ENCODE measurements around the gene SLF2.
"Not testable (repeated sequence)": the region's sequence is repeated elsewhere in the genome, so short reads cannot be mapped to it uniquely, and the experiment has no call there.

Gene SLF2

DNA sequence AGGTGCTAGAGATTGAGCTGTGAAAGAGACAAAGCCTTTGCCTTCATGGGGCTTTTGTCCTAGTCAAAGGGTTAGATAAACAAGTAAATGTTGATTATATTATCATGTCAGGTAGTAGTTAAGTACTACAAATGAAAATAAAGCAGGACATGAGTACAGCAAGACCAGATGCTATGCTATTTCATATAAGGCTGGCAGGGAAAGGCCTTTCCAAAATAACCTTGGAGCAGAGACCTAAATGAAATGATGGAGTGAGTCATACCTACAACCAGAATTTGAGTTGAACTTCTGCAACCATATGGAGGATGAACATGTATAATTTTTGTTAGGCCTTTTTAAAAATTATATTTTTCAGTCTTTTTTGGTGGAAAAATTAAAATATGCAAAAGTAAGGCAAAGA, 33.0 kb downstream of the SLF2 start:
- no peak for DNase-seq (ENCODE audit: low read depth in 1 of 2, low spot score in 1 of 2)

DNA sequence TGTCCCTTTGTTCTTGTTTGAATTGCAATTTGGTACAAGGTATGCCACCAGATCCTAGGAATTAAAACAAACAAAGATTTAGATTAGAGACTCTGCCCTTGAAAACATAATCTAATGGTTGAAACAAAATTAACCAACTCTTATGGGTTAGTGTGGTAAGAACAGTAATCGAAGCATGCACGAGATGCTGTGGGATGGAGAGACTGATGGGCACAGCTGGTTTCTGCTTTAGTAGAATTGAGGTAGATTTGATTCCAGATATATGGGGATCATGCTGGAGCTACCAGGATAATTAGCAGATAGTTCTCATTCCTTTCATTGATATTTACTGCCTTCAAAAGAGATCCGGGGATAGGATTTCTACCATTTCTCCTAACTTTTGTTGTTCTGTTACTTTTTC, 36.2 kb downstream of the SLF2 start:
- DNase-seq (ENCODE audit: low read depth in 1 of 2, low spot score in 1 of 2): no peak

DNA sequence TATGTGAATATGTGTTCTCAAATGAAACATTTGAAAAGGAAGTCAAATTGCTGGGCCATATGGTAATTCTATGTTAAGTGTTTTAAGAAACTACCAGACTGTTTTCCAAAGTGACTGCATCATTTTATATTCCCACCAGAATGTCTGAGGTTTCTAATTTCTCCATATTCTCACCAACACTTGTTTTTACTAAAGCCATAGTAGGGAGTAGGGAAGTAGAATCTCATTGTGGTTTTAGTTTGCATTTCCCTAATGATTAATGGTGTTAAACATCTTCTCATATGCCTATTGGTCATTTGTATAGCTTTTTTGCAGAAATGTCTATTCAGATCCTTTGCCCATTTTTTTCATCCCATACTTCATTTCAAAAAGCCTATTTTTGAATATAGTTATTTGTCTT, 47.5 kb downstream of the SLF2 start:
- DNase-seq (ENCODE audit: low read depth in 1 of 2, low spot score in 1 of 2): no peak

DNA sequence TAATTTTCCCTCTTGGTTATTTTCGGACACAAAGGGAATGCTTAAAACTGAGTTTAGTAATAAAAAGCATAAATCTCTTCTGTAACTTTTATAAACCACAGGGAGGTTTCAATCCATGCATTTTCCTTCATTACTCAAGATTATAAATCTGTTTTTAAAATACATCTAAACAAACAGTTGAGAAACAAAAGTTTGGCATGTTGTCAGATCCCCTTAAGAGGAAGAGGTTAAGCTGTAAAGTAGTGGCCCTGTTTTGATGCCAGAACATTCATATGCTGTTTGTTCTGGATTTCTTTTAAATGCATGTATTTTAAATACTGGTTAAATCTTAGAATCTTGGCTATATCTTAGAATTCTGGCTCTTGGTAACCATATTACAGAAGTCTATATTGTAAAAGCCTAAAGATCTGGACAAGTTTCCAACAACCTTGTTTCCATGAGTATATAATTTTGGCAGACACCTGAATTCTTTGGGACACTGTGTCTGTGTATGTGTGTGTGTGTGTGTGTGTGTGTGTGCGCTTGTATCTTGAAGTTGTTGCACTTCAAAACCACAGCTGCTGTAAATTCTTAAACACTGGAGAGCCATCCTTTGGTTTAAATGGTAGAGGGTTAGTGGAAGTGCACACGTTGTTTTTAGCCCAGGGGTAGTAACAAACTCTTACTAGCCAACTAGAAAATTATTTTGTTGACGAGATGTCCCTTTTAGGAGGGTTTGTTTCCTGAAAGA, 49.8 kb downstream of the SLF2 start:
- no peak for DNase-seq (ENCODE audit: low read depth in 1 of 2, low spot score in 1 of 2)

DNA sequence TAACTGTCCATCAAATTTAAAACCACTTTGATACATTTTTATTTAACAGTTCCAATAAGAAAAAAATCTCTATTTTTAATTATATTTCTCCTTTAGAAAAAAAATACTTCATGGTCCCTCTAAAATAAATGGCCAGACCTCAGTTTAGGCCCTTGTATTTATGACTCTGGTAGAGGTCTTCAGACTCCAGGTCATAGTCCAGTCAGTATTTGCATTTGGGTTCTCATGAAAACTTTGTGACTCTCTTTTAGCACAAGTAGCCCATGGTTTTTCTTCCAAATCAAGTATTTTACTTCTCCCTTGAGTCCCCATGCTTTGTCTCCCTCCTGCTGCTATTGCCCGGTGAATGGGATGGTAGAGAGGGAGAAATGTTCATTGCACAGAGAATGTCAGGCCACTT, 51.1 kb downstream of the SLF2 start:
- DNase-seq (ENCODE audit: low read depth in 1 of 2, low spot score in 1 of 2): no peak

DNA sequence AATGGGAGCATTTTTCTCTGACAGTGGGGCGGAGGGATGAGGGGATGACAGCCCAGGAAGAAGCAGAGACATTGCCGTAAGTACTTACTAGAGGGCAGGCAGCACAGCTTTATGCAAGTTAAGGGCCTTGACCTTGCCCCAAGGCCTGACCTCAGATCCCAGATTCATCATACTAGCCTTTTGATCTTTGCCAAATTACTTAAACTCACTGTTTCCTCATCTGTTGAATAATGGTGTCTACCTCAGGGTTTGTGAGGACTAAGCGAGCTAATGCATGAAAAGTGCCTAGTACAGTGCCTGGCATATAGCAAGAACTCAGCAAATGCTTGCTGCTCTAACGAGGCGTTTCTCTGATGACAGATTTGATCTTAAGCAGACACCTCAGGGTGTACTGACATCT, 53.1 kb downstream of the SLF2 start:
- DNase-seq (ENCODE audit: low read depth in 1 of 2, low spot score in 1 of 2): no peak

DNA sequence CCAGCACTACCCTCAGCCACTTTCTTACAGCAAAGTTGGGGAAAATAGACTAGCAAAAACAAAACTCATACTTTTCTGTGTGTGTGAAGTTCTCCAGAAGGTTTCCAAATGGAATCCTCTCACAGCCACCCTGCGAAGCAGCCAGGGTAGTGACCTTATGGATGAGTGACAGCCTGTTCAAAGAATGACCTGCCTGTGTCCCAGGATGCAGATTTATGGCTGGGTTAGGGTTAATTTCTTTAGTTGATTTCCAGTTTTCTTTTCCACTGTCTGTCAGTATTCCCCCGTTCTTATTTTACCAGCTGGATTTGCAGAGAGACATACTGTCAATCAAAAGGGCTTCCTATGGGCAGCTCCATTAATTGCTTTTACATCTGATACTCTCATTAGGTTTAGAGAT, 54.1 kb downstream of the SLF2 start:
- no peak for DNase-seq (ENCODE audit: low read depth in 1 of 2, low spot score in 1 of 2)

DNA sequence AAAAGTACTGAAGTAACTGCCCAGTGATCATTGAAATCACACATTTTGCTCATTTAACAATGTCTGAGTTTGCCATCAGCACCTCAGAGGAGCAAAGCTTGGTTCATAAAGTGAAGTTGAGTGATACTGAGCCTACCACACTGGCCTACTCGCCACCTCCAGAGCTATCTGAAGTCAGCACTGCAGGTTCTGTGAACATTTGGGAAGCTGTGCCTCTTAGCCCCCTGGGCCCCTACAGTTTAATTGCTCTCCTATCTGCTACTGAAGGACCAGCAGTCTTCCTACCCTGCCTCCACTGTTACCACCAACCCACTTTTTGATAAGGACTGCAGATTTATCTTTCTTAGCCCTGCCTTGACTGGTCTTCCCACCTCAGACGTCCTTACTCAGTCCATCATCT, 54.6 kb downstream of the SLF2 start:
- DNase-seq (ENCODE audit: low read depth in 1 of 2, low spot score in 1 of 2): no peak

DNA sequence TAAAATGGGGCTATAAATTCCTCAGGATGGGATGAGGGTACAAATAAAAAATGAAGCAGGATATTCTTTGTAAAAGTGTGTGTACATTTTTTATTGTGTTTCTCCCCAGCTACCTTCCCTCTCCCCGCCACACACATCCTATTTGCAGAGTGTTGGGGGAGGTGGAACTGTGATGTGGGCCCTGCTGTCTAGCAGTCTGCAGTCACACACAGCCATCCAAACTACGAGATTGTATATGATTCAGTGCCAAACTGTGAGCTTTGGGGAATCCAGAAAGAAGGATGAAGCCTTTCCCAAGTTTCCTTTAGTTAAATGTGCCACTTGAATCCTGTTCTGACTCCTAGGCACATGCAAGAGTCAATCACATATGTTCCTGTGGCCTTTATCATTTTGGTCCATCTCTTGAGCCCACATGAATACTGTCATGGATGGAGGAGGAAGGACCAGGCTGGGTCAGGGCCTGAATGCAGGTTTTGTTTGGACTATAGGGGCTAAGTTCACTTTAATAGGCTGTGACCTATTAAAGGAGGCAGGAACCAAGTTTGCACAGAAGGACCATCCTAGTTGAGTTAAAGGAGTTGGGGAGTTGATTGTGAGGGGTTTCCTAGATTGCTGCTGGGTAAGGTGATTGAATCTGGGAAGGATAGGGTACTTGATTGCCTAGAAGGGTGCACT, 55.4 kb downstream of the SLF2 start:
- no peak for DNase-seq (ENCODE audit: low read depth in 1 of 2, low spot score in 1 of 2)

DNA sequence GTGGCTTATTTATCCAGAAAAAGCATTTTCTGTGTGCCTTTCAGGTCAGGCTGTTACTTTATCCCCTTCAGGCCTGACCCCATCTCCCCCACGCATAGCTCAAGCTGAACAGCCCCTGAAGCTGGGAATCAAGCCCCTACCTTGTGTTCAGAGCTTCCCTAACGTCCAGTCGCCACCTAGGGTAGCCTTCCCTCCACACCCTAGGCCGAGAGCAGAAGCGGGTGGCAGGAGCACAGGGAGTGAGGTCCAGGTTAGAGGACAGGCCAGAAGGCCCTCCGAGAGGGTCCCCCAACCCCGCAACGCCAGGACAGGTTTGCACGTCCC, 56.1 kb downstream of the SLF2 start:
- no peak for DNase-seq (ENCODE audit: low read depth in 1 of 2, low spot score in 1 of 2)

DNA sequence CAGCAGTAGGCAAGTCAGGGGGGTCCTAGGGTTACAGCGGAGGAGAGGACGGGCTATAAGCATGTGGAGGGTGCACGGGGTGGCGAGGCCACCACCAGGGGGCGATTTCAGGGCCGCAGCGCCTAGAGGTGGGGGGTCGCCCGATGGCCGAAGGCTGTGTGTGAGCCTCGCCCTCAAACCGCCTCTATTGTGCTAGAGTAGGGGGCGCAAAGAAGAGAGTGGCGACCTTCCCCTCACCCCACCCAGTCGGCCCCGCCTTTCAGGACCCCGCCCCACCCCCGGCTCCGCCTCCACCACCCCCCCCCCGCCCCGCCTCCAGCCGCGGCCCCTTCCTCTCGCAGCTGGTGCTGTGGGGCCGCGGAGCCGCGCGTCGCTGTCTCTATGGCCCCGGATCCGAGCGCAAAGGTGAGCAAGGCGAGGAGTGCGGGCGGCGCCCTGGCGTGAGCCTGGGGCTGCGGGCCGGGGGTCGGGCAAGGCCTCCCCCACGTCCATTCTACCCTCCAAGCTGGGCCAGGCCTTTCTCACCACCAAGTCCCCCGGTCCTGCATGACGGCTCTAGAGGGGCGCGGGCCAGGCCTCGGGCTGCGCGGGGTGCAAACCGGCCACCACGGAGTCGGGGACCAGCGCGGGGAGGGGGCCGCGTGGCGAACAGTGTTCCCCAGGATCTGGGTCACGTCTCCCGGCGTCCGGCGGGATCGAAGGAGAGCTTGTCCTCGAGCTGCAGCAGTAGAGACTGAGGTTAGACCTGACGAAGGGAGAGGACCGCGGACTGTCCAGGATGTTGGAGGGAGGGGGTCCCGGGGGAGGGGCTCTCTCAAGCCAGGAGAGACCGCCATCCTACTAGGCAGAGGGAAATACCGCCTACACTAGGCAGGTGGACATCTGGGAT, 56.7 kb downstream of the SLF2 start, which contains the start of gene SEMA4G:
SEMA4G (plus strand) TSS at position 318 of the 889 bp plus-strand sequence. CDS start 3,409 bp downstream, outside the sequence.
- DNase-seq (ENCODE audit: low read depth in 1 of 2, low spot score in 1 of 2): no peak

DNA sequence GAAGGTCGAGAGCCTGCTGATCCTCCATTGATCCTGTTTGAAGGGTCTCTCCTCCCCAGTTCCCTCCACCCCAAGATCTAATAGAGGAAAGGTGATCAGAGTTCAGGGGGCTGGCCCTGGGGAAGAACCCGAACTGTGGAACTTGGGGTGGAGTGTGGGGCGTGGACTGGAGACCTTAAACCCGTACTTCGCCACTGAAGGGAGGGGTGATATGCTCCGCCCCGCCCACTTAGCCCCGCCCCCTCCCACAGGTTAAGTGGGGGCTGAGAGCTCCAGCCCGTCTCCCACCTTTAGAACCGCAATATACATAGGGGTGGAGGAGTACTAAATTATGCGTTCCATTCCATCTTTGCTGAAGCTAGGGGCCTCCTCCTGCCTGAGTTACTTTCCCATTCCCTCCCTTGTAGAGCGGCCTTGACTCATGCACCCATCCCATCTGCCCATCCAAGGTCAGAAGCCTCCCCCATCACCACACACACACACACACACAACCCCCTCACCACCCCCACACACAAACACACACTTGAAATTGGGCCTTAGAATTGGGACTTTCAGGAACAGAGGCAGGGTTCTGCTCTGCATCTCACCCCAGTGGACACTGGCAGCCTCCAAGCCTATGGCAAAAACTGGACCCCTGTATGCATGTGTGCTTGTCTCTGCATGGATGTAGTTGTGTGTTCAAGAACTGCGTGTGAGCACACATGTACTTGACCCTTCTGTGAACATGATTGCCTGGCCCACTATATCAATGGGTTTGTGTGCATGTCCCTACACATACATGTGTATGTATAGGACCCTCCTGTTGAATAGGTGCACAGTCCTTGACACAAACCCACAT, 57.5 kb downstream of the SLF2 start:
- no peak for DNase-seq (ENCODE audit: low read depth in 1 of 2, low spot score in 1 of 2)

DNA sequence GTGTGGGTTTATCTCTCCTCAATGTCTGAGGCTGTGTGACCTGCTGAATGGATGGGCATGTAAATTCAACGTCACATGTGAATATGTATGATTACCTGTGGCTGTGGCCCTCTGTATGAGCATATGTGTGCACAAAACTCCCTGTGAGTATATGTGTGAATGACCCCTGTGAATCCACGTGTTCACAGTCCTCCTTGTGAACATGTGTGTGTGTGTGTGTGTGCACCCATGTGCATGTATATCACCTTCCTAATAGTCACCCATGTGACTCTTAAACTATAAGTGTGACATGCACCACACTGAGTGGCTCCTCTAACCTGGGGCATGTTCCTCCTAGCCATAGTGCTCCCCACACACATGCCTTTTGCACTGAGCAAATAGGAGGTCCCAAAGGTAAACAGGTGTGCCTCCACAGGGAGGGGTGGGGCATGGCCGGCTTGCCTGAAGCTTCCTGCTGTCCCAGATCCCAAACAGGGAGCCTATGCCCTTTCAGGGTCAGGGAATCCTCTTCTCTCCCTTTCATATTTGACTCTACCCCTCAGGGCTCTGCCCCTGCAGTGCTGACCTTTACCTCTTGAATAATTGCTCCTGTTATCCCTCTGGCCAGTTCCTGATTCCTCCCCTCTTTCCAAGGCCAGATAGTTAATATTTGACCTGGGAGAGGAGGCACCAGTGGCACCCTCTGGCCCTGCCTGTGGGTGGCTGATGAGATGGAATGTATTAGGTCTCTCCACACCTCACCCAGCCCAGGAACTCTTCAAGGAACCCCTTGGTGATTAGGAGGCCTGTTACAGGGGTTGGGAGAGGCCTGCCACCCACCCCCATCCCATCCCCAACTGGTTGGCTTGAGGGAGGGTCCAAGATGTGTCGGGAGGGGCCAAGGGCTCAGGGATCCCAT, 58.4 kb downstream of the SLF2 start:
- DNase-seq (ENCODE audit: low read depth in 1 of 2, low spot score in 1 of 2): no peak

DNA sequence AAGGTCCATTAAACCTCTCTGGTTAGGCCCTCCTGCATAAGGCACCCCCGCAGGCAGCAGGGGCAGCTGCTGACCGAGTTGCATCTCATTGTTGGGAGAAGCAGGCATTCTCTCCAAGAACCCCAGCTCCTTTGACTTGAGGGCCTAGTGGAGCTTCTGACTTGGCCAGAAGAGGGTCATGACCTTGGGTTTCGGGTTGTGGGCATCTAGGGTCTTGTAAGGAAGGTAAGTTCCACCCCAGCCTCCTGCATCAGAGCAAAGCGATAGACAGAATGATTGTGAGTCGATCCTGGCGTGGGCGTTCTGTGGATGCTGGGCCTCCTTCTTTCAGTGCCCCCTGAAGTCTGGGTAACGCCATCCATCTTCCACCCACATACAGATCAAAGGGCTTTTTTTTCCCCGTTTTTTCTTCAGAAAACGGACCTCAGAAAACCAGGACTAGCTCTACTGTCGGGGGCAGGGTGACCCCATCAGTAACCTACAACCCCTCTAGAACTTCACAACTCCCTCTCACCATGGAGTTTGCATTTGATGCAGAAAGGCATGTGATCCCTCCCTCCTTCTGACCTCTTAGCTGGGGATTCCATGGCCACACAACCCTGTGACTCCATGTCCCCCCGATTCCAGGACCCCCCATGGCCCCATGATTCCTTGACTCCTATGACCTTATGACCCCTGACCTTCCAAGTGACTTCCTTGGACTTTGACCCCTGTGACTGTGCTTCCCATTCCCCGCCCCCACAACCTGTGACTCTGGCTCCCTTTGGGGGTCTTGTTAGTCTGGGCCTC, 59.5 kb downstream of the SLF2 start:
- no peak for DNase-seq (ENCODE audit: low read depth in 1 of 2, low spot score in 1 of 2)

DNA sequence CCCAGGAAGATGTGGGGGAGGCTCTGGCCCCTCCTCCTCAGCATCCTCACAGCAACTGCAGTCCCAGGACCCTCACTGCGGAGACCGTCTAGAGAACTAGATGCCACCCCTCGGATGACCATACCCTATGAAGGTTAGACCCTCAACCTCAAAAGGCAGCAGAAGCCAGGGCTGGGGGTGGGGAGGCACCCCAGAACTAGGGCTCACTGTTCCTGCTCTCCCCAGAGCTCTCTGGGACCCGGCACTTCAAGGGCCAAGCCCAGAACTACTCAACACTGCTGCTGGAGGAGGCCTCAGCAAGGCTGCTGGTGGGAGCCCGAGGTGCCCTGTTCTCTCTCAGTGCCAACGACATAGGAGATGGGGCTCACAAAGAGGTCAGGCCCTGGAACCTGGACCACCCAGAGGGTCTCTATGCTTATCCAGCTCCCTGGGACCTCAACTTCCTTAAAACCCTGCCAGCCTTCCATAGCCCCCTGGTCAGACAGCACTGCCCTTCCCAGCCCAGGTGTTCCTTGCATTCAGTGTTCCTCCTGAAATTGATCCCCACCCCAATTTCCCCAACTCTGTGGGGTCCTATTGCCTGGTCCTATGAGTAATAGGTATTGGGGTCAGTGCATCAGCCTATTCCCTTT, 60.3 kb downstream of the SLF2 start:
- DNase-seq (ENCODE audit: low read depth in 1 of 2, low spot score in 1 of 2): no peak

DNA sequence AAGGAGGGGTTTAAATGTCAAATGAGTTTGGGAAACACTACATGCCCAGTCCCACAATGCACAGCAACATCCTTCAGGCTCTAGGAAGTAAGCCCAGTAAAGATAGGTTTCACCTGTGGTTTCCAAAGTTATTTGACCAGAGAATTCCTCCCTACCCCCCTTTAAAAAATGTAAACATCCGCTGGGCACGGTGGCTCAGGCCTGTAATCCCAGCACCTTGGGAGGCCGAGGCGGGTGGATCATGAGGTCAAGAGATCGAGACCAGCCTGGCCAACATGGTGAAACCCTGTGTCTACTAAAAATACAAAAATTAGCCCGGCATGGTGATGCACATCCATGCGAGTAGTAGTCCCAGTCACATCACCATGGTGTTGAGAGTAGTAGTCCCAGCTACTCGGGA, 62.6 kb downstream of the SLF2 start:
- DNase-seq (ENCODE audit: low read depth in 1 of 2, low spot score in 1 of 2): not testable (repeated sequence)

DNA sequence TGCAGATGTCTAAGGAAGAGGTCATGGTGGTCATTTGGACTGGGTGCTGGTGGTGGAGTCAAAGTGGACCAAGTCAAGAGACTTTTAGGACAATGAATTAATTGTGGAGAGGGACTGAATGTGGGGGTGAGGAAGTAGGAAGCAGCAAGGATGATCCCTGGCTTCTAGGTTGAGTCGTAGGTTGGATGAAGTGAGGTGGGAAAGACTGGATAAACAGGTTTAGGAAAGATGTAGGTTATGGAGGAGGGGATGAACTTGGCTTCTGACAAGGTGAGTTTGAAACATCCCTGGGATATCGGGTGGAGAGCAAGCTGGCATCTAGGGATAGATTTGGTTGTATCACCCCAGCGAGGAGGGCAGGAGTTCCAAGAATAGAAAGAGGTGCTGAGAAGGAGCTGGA, 64.1 kb downstream of the SLF2 start:
- DNase-seq (ENCODE audit: low read depth in 1 of 2, low spot score in 1 of 2): no peak

DNA sequence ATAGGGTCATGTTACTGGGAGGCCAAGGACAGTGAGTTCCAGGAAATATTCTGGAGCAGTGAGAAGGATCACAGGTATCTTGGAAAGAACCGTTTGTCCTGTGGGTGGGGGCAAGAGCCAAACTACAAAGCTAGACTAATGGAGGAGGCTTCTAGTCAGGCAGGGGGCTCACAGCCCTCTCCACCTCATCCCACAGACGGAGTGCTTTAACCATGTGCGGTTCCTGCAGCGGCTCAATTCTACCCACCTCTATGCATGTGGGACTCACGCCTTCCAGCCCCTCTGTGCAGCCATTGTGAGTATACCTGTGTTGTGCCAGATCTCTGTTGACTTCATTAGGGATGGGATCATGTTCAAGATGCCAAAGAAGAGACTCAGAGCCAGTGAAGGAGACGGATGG, 64.7 kb downstream of the SLF2 start:
- no peak for DNase-seq (ENCODE audit: low read depth in 1 of 2, low spot score in 1 of 2)
